SIG-M5 treated with dmso at 0.1 percent for 504 hours (cell line): ENCODE measurements around the gene LCAT.
A peak's percentile ranks its signal among the peaks of the same experiment; 100 is the strongest.

Source experiments
- DNase-seq: peaks from one replicate; lab custom pipeline; 2025; ENCODE audit not compliant: unreplicated experiment; lab: John Stamatoyannopoulos, UW

Gene LCAT

GRCh38 chr16:67969254-67970039 lies 25.5 kb upstream of the LCAT start:
- no peak for DNase-seq

GRCh38 chr16:67968400-67969253 lies 24.7 kb upstream of the LCAT start, which contains the start of gene SLC12A4:
SLC12A4 (minus strand) TSS chr16:67968637; CDS start chr16:67968553, 84 bp downstream.
- peak; percentile 67 for DNase-seq

- peak; percentile 30 for DNase-seq
These were observed 24.1 kb upstream of the LCAT start for GRCh38 chr16:67967958-67968399.

GRCh38 chr16:67967183-67967957 lies 23.4 kb upstream of the LCAT start:
- DNase-seq = no peak

GRCh38 chr16:67966549-67967182 lies 22.7 kb upstream of the LCAT start:
- peak; percentile 54 for DNase-seq

GRCh38 chr16:67965668-67966548 lies 22.0 kb upstream of the LCAT start:
- no peak for DNase-seq

GRCh38 chr16:67964477-67965131 lies 20.7 kb upstream of the LCAT start:
- no peak for DNase-seq

GRCh38 chr16:67963662-67964321 lies 19.9 kb upstream of the LCAT start:
- no peak for DNase-seq

GRCh38 chr16:67963292-67963661 lies 19.4 kb upstream of the LCAT start:
- DNase-seq = no peak

- DNase-seq = no peak
These were observed 18.2 kb upstream of the LCAT start for GRCh38 chr16:67962135-67962534.

- peak; percentile 8 for DNase-seq
These were observed 17.6 kb upstream of the LCAT start for GRCh38 chr16:67961551-67961957.

GRCh38 chr16:67959536-67960329 lies 15.8 kb upstream of the LCAT start:
- no peak for DNase-seq

- DNase-seq = no peak
These were observed 13.7 kb upstream of the LCAT start for GRCh38 chr16:67957622-67958021.

GRCh38 chr16:67954421-67955196 lies 10.7 kb upstream of the LCAT start:
- DNase-seq = no peak

- DNase-seq = no peak
These were observed 9.9 kb upstream of the LCAT start for GRCh38 chr16:67953641-67954375.

GRCh38 chr16:67951485-67951884 lies 7.6 kb upstream of the LCAT start:
- DNase-seq = no peak
